Stimulated activated CD8-positive, alpha-beta memory T cell treated with anti-CD3 and anti-CD28 coated beads, Interleukin-2, amount 100 ng/mL, for 1 hour (primary cell): Measurements from ENCODE around the gene MS4A15.

Experiments used
- DNase-seq, 2 donors: peaks; one replicate each; pipeline ENCODE4 v3.0.0-alpha.2; 2020; ENCODE audit warnings: low read depth in 2 of 2

The MS4A15 gene

DNA sequence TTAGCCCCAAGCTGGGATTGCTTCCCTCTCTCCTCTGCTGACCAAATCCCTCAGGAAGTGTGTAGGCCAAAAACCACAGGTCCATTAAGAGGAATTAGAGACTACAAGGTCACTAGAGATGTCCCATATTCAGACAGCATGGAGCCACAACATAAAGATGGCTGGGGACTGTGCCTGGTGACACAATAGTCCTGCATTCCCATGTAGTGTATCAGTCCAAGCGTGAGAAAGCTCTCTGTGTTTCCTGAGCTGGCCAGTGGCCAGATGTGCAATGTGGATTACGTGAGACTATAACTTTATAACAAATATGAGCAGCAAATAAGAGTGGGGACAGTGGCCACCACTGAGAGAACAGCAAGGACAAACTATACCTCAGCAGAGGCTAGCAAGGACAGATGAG, 20.9 kb downstream of the MS4A15 start:
- DNase-seq: no peak

DNA sequence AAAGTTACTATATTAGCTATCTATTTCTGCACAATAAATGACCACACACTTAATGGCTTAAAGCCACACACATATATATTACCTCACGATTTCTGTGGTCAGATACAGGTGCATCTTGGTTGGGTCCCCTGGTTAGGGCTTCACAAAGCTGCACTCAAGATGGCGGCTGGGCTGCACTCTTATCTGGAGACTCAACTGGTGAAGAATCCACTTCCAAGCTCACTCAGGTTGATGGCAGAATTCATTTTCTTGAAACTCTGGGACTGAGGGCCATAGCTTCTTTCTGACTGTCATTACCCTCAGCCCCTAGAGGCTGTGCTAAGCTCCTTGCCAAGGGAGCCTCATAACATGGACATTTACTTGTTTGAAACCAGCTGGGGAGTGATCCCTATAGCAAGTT, 23.4 kb downstream of the MS4A15 start:
- no peak for DNase-seq

DNA sequence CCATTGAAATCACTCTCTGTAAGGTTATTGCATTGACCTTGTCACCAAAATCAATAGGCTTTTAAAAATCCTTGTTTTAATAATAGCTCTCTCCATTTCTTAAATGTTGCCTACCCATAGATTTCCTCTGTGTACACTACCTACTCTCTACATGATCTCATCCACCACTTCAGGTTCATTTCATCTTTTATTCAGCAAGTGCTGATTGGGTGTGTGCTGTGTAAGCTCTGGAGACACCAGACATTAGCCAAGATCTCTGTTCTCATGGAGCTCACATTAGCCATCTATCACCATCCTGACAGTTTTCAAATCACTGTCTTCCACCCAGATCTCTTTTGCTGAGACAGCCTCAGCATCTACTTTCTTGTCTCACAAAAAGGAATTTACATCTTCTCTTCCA, 24.1 kb downstream of the MS4A15 start:
- DNase-seq: no peak

DNA sequence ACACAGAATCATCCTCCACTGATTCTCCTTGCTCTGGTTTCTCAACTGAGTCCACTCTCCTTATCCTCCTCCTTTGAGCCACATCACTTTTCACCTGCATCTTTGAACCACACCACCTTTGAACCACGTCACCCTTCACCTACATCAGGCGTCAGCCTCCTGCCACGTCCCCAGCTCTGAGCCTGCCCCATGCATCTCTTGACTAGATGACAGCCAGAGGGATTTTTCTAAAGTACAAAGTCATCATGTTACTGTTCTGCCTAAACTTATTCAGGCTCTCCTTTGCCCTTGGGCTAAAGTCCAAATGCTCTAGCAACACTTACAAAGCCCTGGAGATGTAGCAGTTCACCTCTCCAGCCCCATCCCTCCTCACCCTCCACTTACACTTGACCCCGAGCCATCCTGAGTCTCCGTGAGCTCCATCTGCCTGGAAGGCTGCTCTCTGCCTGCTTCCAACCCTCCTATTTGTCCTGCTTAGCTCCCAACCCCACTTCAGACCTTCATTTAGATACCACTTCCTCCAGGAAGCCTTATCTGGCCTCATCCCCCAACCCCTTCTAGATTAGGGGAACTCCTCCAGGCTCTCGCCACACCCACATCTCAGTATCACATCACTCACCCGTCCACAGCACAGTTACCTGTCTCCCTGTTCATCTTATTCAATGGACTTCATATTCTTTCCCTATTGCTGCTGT, 24.8 kb downstream of the MS4A15 start:
- no peak for DNase-seq

DNA sequence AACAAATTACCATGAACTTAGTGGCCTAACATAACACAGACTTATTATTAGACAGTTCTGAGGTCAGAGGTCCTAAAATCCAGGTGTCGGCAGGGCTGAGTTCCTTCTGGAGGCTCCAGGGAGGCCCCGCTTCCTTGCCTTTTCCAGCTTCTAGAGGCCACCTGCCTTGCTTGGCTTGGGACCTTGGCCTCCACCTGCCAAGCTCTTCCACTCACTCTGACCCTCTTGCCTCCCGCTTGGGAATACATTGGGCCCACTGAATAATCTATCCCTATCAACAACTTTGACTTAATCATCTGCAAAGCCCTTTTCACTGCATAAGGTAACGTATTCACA, 25.3 kb downstream of the MS4A15 start:
- no peak for DNase-seq

DNA sequence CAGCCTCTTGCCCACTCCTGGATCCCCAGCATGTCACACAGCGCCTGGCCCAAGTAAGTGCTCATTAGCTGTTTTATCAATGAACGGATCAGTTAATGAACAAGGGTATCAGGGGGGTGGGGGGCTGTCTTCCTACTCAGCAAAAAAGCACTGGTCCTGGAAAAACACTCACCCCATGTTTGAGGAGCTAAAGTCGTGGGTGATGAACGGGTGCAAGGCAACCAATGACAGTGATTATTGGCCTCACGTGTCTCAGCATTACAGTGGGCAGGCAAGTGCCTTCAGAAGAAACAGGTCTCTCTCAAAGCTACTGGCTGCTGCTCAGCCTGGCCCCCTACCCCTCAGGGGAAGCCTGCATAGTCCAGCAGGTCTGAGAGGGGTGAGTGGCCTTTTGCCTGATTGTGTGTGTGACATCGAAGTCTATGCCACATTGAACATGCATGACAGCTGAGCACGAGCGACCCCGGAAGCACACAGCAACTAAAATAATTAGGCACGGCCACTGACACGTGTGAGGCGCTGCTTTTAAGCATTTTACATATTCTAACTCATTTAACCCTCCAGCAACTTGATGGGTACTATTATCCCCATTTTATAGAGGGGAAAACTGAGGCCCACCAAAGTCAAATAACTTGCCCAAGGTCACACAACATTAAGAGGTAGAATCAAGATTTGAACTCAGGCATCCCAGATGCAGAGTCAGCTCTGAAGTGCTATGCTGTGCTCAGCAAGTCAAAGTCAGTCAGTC, 25.9 kb downstream of the MS4A15 start:
- DNase-seq: no peak

DNA sequence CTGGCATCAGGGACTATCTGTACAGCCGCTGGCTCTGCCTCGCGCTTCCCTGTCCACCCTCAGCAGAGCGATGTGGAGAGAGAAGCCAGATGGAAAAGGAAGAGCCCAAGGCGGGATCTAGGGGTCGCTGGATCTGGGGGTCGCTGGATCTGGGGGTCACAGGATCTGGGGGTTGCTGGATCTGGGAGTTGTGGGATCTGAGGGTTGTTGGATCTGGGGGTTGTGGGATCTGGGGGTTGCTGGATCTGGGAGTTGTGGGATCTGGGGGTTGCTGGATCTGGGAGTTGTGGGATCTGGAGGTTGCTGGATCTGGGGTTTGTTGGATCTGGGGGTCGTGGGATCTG, 26.4 kb downstream of the MS4A15 start:
- no peak for DNase-seq

DNA sequence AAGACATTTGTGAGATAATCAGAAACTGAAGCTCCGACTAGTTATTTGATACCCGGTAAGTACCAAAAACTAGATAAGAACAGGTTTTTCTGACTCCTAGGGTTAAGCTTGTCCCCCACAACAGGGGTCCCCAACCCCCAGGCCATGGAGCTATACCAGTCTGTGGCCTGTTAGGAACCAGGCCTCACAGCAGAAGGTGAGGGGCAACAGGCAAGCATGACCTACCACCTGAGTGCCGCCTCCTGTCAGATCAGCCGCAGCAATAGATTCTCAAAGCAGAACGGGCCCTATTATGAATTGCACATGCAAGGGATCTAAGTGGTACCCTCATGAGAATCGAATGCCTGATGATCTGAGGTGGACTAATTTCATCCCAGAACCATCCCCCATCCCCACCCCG, 27.2 kb downstream of the MS4A15 start:
- no peak for DNase-seq

DNA sequence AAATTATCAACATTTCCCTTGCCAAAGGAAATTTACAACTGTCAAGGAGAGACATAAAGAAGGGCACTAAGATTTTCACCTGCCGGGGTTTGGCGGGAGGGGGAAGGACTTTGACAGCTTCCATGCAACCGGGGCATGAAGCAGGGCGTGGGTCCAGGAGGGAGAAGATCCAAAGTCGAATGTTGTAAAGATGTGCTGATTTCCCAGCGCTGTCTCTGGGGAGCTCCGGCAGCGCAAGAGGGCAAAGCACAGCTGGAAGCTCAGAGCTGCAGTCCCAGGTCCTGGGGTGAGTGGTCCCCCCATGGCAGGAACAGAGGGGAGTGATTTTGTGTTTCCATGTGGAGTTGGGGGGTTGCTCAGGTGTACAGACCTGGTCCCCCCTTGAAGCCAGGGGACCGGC, 28.5 kb downstream of the MS4A15 start, which contains the start of gene MS4A10:
Gene MS4A10 (plus strand): TSS at position 198 of the 400 bp plus-strand sequence. CDS start 5,003 bp downstream, outside the sequence.
- DNase-seq: no peak

DNA sequence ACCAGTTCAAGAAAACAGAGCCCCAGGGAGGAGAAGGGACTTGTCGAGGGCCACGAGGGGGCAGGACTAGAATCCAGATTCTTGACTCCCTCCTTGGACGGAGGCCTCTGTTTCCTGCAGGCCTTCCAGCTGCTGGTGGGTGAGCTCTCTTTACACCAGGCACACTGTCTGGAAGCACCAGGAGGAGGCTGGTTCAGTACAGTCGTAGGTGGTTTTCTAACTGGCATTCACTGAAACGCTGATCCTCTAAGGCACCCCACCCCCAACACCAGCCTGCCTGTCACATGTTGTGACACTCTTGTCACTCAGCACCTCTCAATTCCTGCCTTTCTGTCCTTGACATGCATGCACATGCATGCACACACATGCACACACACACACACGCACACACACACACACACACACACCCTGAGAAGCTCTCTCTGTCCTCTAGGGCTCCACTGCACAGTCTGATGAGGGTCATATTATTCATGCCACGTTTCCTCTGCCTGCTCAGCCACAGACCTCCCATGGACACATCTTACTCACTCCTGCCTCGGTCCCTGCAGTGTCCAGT, 29.2 kb downstream of the MS4A15 start:
- DNase-seq: no peak

DNA sequence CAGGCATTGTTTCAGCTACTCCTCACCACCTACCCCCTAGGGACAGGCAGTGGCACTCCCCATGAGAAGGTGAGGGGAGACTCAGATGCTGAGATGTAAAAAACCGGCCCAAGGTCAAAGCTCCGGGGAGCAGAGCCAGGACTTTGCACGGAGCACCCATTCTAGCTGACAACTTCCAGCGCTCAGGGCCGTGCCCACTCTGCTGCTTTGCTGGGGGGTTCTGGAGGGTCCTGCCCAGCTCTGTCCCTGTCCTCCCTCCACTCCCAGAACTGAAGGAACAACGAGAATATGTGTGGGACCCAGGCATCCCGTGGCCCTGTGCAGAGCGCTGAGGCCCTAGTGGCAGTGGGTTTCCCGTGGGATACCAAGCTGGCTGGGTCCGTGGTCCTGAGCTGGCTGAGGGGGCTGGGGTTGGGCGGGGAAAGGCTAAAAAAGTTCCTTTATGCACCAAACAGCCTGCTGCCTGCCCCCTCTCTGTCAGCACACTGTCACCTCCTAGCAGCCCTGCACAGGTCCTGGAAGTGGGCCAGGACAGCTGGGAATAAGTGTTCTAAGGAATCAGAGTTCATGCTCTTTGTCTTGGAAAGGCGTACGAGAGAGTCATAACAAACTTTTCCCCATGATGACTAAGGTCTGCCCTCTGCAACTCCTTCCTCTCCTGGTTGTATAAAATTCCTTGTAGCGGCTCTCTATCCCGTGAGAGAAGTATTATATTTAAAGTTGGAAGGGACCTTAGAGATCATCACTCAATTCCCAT, 30.3 kb downstream of the MS4A15 start:
- no peak for DNase-seq

DNA sequence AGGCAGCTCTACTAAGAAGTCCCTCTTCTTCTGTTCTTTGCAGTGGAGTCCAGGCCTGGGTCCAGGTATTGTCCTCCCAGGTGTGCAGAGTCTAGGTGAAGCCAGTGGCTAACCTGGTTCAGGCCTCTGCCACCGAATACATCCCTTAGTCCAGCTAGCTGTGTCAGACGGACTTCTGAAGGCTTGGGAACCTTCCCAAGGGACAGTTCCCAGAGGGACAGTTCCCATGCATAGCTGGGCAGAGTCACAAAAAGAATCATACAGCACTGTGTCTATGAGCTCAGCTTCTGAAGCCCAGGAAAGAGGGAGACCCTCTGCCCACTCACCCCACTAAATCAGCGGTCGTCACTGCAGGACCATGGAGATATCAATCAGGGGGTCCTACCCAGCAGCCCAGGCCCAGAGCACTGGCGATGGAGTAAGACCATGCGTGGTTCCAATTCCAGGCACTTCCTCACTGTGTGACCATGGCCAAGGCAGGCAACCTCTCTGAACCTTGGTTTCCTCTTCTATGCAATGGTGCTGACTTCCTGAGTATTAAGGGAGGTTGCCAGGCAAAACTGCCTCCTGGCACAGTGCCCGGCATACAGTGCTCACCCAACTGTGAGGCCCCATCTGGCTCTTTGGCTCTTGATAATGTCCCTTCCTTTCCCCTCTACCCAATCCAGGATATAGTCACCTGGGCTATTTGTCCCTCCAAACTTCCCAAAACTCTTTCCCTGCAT, 31.9 kb downstream of the MS4A15 start:
- no peak for DNase-seq

DNA sequence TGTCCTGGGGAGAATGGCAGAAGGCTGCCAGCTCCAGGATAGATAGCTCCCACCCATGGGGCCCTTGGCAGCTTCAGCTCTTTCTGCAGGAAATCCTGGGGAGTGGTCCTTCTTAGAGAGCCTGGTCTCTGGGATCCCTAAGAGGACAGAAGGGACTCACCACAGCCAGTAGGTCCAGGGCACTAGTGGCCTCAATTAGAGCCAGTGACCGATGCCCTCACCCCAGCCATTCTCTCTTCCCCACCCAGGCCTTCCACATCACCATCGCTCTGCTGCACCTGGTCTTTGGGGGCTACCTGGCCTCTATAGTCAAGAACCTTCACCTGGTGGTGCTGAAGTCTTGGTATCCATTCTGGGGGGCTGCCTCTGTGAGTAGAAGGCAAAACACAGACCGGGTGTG, 34.1 kb downstream of the MS4A15 start:
- no peak for DNase-seq

DNA sequence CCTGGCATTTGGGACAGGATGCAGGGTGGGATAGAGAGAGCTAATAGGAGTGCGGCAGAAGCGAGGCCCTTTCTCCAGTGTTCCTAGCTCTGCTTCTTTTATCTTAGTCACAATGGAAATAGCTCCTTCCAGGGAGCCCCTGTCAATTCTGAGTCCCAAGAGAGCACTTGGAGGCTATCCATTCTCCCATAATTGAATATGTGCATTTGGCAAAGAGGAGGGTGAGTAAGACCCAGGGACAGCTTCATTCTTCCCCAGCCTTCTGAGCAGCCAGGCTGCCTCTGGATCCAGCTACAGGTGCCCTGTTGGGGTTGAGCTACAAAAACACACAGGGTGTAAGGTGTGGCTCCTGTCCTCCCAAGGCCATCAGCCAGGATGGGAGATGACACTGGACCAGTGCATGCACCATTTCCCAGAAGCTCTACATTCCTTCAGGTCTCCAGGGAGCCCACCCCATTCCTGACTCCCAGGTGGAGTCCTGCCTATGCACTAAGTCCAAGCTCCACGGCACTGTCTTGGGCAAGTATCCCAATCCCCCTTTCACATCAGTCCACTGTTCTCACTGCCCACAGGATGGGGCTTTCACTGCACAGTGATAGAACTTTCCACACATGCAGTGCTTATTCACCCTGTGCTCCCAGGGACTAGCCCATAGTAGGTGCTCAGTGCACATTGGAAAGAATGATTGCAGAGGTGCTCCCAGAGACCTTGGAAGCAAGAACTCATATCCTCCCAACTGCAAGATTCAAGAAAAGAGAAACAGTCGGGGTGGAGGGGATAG, 34.7 kb downstream of the MS4A15 start:
- no peak for DNase-seq

DNA sequence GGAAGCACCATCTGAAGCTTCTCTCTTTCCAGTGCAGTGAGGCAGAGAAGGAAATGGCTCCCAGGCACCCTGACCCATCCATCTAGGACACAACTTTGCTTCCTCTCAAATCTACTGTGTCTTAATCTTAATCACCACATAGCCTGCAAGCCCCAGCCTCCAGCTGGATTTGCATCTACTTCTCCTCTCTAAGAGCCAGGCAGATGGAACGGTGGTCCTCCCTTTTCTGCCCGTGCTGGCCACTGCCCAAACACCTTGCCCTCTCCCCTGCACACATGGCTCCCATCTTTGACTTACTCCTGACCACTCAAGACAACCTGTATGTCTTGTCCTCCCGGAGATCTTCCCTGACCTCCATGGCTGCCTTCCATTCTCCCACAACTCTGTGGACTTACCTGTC, 35.9 kb downstream of the MS4A15 start:
- DNase-seq: no peak

DNA sequence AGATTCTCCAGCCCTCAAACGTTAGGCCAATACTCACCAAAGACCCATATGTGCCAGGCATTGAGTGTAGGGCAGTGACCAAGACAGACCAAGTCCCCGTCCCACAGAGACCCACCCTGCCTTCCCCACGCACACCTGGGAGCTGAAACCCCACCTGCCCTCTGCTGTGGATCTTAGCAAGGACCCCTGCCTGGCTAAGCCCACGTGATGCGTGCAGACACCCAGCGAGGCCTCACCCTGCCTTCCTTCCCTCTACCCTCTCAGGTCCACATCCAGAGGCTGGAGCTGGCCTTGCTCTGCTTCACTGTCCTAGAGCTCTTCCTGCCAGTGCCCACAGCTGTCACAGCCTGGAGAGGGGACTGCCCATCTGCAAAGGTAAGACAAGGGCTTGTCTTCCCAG, 38.6 kb downstream of the MS4A15 start:
- no peak for DNase-seq

DNA sequence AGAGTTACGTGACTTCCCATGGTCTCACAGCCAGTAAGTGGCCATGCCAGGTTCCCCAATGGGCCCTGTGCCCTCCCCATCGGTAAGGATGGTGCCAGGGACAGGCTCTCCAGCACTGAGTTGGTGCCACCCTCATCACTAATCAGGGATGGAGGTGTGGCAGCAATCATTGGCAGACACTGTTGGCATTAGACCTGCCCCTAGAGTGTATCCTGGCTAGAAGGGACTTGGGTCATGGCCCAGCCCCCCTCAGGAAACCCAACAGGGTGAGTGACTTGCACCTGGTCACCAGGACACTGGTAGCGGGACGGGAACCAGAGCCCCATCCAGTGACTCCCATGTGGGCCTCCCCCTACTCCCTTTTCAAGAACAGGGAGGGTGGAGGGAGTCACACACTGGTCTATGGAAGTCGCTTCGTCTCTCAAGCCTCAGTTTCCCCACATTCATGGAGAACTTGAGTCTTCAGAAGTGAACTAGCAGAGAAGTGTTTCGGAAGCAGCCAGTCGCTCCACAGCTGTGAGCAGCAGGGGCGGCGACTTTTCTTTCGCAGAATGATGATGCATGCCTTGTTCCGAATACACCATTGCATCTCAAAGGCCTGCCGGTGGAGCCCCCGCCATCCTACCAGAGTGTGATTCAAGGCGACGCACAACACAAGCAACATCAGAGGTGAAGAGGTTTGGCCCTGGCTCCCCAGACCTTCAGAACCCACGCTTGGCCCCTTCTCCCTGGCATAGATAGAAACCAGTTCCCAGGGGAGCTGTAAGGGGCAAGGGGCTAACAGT, 41.4 kb downstream of the MS4A15 start:
- no peak for DNase-seq

DNA sequence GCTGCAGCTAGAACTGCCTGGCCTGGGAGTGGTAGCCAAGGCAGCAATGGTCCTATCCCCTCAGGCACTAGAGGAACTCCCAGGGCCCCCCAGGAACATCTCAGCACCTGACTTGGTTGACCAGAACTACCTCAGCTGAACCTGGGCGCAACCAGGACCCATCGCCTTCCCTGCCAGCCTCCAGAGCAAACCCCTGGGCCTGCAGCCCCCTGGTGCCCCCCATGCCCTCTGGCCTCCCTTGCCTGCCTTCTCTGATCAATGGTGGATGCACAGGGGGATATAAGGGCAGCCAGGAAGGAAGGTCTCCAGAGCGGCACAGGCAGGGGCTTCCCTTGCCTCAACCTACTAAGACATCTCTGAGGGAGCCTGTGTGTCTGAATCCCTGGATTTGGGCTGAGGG, 42.0 kb downstream of the MS4A15 start:
- no peak for DNase-seq

DNA sequence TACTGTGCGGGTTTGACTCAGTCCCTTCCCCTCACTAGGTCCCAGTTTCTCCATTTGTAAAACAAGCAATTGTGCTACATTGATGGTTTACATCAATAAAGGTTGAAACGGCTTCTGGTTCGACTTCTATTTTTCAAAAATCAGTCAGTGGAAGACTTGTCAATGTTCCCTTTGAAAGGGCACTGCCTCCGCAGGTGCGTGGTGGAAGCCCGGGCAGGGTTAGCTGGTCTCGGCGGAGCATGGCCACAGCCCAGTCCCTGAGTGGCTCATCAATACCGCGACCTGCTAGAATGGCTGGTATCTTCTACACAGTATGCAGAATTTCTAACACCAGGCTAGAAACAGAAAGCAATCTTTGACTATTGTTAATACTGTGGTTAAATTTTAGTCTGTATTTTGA, 44.5 kb downstream of the MS4A15 start:
- DNase-seq: no peak

DNA sequence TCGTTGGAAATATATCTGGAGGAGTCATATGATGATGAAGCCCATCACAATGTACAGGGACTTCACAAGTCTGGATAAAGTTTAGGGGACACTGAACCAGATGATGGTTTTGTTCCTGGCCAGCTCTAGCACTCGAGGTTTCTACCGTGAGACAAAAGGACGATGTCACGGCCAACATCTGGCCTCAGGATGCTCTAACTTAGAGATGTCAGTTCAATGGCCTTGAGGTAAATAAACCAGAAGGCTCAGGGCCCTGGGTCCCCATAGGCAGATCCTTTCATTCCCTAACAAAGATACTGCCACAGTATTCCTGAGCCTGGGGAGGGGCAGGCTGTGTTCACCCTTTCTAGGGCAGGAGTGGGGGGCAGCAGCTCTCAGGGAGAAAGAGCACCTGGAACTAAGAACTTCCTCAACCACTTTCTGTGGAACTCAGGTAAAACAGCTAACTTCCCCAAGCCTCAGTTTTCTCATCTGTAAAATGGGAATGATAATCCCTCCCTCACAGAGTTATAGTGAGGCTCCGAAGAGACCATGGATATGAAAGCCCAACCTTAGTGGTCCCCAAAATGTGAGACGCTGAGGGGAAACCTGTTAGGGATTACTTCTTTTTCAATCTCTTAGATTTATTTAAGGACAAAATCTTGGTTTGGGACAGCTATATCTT, 46.7 kb downstream of the MS4A15 start:
- no peak for DNase-seq
